ENCODE results near the gene MSH6.

MSH6 gene

DNA sequence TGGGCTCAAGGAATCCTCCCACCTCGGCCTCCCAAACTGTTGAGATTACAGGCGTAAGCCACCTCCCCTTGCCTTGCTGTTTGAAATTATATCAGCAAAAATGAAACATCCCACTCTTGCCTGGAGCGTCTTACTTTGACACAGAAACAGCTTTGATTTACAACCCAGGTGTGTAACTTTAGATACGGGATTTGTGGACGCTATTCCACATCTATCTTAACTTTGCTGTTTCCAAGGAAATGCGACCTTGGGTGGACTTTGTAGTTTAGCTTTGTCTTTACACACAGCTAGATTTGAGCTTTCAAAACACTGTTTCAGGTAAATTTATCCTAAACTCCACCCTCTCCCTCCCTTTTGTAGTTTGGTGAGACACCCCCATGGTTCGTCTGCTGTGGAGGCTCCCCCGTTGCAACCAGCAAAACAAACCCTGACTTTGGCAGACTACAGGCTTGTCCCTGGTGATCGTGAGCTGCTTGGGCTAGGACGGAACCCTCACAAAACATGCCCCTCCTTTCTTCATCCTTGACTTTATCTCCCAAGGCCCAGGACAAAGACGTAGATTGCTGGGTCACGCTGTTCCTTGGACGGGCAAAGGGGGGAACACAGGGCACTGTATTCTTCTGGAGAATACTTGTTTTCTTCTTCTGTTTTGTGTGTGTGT, 5.5 kb upstream of the MSH6 start:
- H3K9me2 ChIP-seq (replicated peaks; ENCODE audit: low read depth, low read length) = no peaks in the 10 kb centered on the region
- H3F3A ChIP-seq (ENCODE audit: low read depth) = no peaks in the 10 kb centered on the region
- H3K27me3 ChIP-seq (ENCODE audit: insufficient read depth, low read length, poor library complexity, severe bottlenecking) = no peaks in the 10 kb centered on the region
- H3K36me3 ChIP-seq (ENCODE audit: insufficient read depth, low read length) = no peaks in the 10 kb centered on the region
- H3K9ac ChIP-seq (ENCODE audit: low read depth, low read length, poor library complexity, severe bottlenecking) = no peak overlapping the region
- H2AFZ ChIP-seq (ENCODE audit: low read length) = no peak overlapping the region
- TF ChIP-seq EZH2phosphoT487 (IDR thresholded peaks at IDR 0.05; ENCODE audit: borderline replicate concordance) (no peak), CTCF (conservative IDR thresholded peaks at IDR 0.05; ENCODE audit: low read length) (no peak)
- H3K9me3 ChIP-seq (ENCODE audit: insufficient read depth, low read depth, low read length) = no peaks in the 10 kb centered on the region
- H3K4me3 ChIP-seq (ENCODE audit: low read length, poor library complexity, severe bottlenecking) = no peak overlapping the region
- no peaks in the 10 kb centered on the region for H3K79me2 ChIP-seq (ENCODE audit: insufficient read depth, low read length)
- H3K4me1 ChIP-seq (ENCODE audit: insufficient read depth, low read length, poor library complexity, severe bottlenecking) = no peaks in the 10 kb centered on the region
- no peaks in the 10 kb centered on the region for H4K20me1 ChIP-seq (ENCODE audit: insufficient read depth, low read length, poor library complexity, severe bottlenecking)
- no peak overlapping the region for H3K4me2 ChIP-seq (ENCODE audit: low read depth, low read length, poor library complexity, severe bottlenecking)

DNA sequence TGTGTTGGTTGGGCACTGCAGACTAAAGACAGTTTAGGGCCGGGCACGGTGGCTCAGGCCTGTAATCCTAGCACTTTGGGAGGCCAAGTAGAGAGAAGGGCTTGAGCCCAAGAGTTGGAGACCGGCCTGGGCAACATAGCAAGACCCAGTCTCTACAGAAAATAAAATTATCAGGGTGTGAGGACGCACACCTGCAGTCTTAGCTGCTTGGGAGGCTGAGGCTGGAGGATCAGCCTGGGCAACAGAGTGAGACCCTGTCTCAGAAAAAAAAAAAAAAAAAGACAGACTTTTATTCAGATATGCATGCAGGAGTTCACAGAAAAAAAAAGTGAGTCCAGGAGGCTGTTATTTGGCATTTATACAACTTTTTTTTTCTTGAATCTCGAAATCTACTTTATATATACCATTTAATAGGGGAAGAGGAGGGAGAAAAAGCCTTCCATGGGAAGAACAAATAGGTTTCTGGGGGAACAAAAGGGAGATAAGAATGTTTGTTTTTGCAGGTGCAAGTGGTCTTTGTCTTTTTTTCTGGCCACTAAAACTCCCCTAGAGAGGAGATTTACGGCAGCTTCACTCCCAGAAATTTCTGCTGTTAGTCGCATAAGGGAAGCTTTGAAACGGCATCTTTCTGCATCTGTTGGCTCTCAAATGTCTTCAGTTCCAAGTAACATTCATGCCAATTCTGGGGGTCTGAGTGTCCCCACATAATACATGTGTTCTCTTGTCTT, 4.1 kb upstream of the MSH6 start:
- Histone ChIP-seq H3K9me2 (replicated peaks; ENCODE audit: low read depth, low read length) (no peaks in the 10 kb centered on the region), H3K36me3 (ENCODE audit: insufficient read depth, low read length) (no peaks in the 10 kb centered on the region), H2AFZ (ENCODE audit: low read length) (no peak overlapping the region), H3F3A (ENCODE audit: low read depth) (0 out of 2 replicates have a peak, but pooled peaks cover 5% of the 10 kb centered on the region), H3K79me2 (ENCODE audit: insufficient read depth, low read length) (peaks cover 1% of the 10 kb centered on the region; the same call in 1 of the 2 replicates), H3K4me2 (ENCODE audit: low read depth, low read length, poor library complexity, severe bottlenecking) (no peak overlapping the region), H3K27me3 (ENCODE audit: insufficient read depth, low read length, poor library complexity, severe bottlenecking) (no peaks in the 10 kb centered on the region), H3K9me3 (ENCODE audit: insufficient read depth, low read depth, low read length) (no peaks in the 10 kb centered on the region), H3K4me3 (ENCODE audit: low read length, poor library complexity, severe bottlenecking) (no peak overlapping the region), H3K4me1 (ENCODE audit: insufficient read depth, low read length, poor library complexity, severe bottlenecking) (no peaks in the 10 kb centered on the region), H3K9ac (ENCODE audit: low read depth, low read length, poor library complexity, severe bottlenecking) (no peak overlapping the region), H4K20me1 (ENCODE audit: insufficient read depth, low read length, poor library complexity, severe bottlenecking) (peaks cover 7% of the 10 kb centered on the region)
- no peak for TF ChIP-seq CTCF (conservative IDR thresholded peaks at IDR 0.05; ENCODE audit: low read length)
- TF ChIP-seq EZH2phosphoT487 (IDR thresholded peaks at IDR 0.05; ENCODE audit: borderline replicate concordance) = no peak

DNA sequence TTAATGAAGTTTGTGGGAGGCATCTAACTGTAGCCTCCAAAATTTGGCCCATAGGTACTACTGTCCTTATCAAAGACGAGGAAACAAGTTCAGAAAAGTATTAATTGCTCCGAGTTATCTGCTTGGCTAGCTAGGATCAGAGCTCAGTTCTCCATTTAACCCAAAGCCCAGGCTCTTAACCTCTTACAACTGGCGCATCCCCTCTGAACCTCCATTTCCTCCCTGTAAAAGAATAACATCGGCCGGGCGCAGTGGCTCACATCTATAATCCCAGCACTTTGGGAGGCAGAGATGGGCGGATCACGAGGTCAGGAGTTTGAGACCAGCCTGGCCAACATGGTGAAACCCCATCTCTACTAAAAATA, 3.5 kb upstream of the MSH6 start:
- H3K4me1 ChIP-seq (ENCODE audit: insufficient read depth, low read length, poor library complexity, severe bottlenecking) = peaks cover 3% of the 10 kb centered on the region
- TF ChIP-seq CTCF (conservative IDR thresholded peaks at IDR 0.05; ENCODE audit: low read length) = no peak
- no peak for TF ChIP-seq EZH2phosphoT487 (IDR thresholded peaks at IDR 0.05; ENCODE audit: borderline replicate concordance)
- H3K79me2 ChIP-seq (ENCODE audit: insufficient read depth, low read length) = peaks cover 6% of the 10 kb centered on the region
- H3K9me2 ChIP-seq (replicated peaks; ENCODE audit: low read depth, low read length) = no peaks in the 10 kb centered on the region
- H3K4me3 ChIP-seq (ENCODE audit: low read length, poor library complexity, severe bottlenecking) = no peak overlapping the region
- 0 out of 2 replicates have a peak, but pooled peaks cover 5% of the 10 kb centered on the region for H3F3A ChIP-seq (ENCODE audit: low read depth)
- peaks cover 12% of the 10 kb centered on the region for H4K20me1 ChIP-seq (ENCODE audit: insufficient read depth, low read length, poor library complexity, severe bottlenecking)
- no peak overlapping the region for H2AFZ ChIP-seq (ENCODE audit: low read length)
- no peak overlapping the region for H3K9ac ChIP-seq (ENCODE audit: low read depth, low read length, poor library complexity, severe bottlenecking)
- no peaks in the 10 kb centered on the region for H3K36me3 ChIP-seq (ENCODE audit: insufficient read depth, low read length)
- H3K9me3 ChIP-seq (ENCODE audit: insufficient read depth, low read depth, low read length) = no peaks in the 10 kb centered on the region
- H3K27me3 ChIP-seq (ENCODE audit: insufficient read depth, low read length, poor library complexity, severe bottlenecking) = no peaks in the 10 kb centered on the region
- H3K4me2 ChIP-seq (ENCODE audit: low read depth, low read length, poor library complexity, severe bottlenecking) = no peak overlapping the region
